ENCODE data around the gene LTBP2.

Gene LTBP2

DNA sequence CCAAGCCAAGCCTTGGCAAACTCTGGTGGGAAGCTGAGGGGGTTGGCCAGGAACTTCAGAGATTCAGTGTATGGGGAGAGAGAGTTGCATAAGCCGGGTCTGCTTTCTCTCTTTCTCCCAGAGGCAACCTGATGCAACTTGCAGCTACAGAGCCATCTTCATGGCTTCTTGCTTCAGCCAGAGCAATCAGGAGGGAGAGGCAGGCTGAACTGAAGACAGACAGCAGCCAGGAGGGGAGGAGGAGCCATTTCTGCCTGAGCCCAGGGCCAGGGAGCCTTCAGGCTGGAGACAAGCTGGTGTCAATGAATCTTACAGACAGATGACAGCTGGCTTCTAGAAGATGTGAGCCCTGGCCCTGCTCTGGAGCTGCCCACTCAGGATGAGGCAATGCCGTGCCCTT lies 137.7 kb downstream of the LTBP2 start:
- Histone ChIP-seq H3K27me3 (ENCODE audit: insufficient read depth, low read depth, severe bottlenecking) (no peaks in the 10 kb centered on the region), H3K27ac (peak overlapping the region; percentile 82), H3K4me3 (ENCODE audit: low read depth, low read length) (no peak overlapping the region), H3K9me3 (ENCODE audit: severe bottlenecking) (no peaks in the 10 kb centered on the region), H3K36me3 (no peaks in the 10 kb centered on the region)
- peak; percentile 89 for DNase-seq
- no peak for TF ChIP-seq CTCF (IDR thresholded peaks at IDR 0.05; ENCODE audit: low read depth, low read length)

DNA sequence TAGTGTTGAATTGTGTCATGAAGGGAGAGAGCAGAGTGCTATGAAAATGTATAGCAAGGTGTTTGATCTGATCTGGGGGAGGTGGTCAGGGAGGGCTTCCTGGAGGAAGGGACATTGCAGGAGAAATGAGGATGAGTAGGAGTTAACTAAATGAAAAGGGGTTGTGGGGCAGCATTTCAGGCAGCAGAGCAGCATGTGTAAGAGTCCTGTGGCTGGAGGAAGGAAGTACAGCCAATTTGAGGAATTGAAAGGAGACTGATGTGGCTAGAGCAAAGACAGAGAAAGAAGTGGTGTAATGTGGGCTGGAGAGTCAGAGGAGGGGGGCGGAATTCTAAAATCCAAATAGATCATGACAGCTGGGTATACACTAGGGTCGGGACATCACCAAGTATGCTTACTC lies 139.4 kb downstream of the LTBP2 start:
- H3K27me3 ChIP-seq (ENCODE audit: insufficient read depth, low read depth, severe bottlenecking) = no peaks in the 10 kb centered on the region
- no peaks in the 10 kb centered on the region for H3K9me3 ChIP-seq (ENCODE audit: severe bottlenecking)
- H3K4me3 ChIP-seq (ENCODE audit: low read depth, low read length) = no peak overlapping the region
- TF ChIP-seq CTCF (IDR thresholded peaks at IDR 0.05; ENCODE audit: low read depth, low read length) = no peak
- no peak for DNase-seq
- no peaks in the 10 kb centered on the region for H3K36me3 ChIP-seq
- no peak overlapping the region for H3K27ac ChIP-seq

DNA sequence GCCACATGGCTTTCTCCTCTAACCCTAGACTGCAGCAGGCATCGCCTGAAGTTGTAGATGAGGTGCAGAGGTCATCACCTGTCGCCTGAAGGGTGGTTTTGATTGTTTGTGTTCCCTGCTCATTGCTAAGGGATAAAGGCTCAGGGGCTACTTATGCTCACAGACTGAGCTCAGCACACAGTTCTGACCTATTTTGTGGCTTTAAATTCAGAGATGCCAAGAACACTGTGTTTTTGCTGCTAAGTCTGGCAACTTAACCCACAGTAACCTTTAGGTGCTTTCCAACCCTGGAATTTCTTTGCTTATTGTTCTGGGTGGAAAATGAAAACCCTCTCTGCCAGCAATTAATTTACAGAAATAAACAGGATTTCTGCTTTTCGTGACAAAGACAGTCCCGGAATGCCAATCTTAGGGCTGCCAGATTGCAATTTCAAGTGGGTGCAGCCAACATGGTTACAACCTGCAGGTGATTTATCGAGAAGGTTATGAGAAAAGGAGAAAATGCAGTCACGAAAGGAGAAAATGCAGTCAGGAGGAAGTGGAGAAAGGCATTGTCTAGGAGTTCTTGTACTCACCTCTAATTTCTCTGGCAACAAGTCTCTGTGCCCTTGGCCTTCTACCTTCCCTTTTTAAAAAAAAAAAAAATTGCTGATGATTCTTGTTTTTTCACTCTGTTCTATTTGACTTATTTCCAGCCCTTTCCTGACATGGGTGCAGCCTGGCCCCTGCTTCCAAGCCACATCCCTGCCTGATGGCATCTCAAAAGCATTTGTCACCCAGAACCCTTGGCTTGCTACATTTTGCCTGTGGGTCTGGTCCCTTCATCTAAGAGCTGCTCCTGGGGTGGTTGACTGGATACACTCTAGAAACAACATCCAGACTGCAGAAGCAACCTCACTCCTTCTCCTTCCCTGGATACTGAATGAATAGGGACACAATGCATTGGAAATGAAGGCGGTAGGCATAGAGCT lies 142.2 kb downstream of the LTBP2 start:
- no peak overlapping the region for H3K4me3 ChIP-seq (ENCODE audit: low read depth, low read length)
- H3K36me3 ChIP-seq = no peaks in the 10 kb centered on the region
- DNase-seq = no peak
- H3K27ac ChIP-seq = peak overlapping the region; percentile 39; the same call in 1 of the 2 replicates
- no peaks in the 10 kb centered on the region for H3K27me3 ChIP-seq (ENCODE audit: insufficient read depth, low read depth, severe bottlenecking)
- TF ChIP-seq CTCF (IDR thresholded peaks at IDR 0.05; ENCODE audit: low read depth, low read length) = no peak
- no peaks in the 10 kb centered on the region for H3K9me3 ChIP-seq (ENCODE audit: severe bottlenecking)

- Histone ChIP-seq H3K36me3 (no peaks in the 10 kb centered on the region), H3K4me3 (ENCODE audit: low read depth, low read length) (no peak overlapping the region), H3K27ac (no peak overlapping the region), H3K9me3 (ENCODE audit: severe bottlenecking) (no peaks in the 10 kb centered on the region), H3K27me3 (ENCODE audit: insufficient read depth, low read depth, severe bottlenecking) (no peaks in the 10 kb centered on the region)
- TF ChIP-seq CTCF (IDR thresholded peaks at IDR 0.05; ENCODE audit: low read depth, low read length) = no peak
- no peak for DNase-seq
These were observed 143.5 kb downstream of the LTBP2 start for GRCh38 chr14:74468513-74468912.

DNA sequence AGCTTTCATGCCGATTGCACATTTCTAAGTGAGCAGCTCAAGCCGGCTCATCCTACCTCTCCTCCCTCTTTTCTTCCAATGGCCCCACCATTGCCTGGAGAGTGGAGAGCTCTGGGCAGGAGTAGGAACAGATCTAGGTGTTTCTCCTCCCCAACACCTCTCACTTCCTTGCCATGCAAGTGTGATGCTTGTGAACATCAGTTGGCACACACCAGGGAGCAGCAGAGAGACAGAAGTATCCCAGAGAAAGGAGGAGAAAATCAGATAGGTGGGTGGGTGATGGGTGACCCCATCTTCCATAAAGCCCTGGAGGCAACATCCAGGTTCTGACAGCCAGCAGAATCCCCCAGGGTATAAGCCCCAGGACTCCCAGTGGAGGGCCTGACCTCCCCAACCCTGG lies 146.7 kb downstream of the LTBP2 start:
- Histone ChIP-seq H3K27ac (no peak overlapping the region), H3K36me3 (no peaks in the 10 kb centered on the region), H3K27me3 (ENCODE audit: insufficient read depth, low read depth, severe bottlenecking) (no peaks in the 10 kb centered on the region), H3K9me3 (ENCODE audit: severe bottlenecking) (no peaks in the 10 kb centered on the region), H3K4me3 (ENCODE audit: low read depth, low read length) (no peak overlapping the region)
- TF ChIP-seq CTCF (IDR thresholded peaks at IDR 0.05; ENCODE audit: low read depth, low read length) = no peak
- DNase-seq = no peak

Measured in WERI-Rb-1 (cell line).